Measurements from ENCODE around the gene DIP2B.

GRCh38 chr12:50612882-50613281, 108.1 kb downstream of the DIP2B start:
- TF ChIP-seq, protein P1, sequence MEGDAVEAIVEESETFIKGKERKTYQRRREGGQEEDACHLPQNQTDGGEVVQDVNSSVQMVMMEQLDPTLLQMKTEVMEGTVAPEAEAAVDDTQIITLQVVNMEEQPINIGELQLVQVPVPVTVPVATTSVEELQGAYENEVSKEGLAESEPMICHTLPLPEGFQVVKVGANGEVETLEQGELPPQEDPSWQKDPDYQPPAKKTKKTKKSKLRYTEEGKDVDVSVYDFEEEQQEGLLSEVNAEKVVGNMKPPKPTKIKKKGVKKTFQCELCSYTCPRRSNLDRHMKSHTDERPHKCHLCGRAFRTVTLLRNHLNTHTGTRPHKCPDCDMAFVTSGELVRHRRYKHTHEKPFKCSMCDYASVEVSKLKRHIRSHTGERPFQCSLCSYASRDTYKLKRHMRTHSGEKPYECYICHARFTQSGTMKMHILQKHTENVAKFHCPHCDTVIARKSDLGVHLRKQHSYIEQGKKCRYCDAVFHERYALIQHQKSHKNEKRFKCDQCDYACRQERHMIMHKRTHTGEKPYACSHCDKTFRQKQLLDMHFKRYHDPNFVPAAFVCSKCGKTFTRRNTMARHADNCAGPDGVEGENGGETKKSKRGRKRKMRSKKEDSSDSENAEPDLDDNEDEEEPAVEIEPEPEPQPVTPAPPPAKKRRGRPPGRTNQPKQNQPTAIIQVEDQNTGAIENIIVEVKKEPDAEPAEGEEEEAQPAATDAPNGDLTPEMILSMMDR (conservative IDR thresholded peaks at IDR 0.05 in 1 of 2, IDR thresholded peaks at IDR 0.05 in 1 of 2; ENCODE audit: extremely low read depth in 1 of 2, insufficient read depth in 1 of 2, low read depth in 1 of 2, low read length in 2 of 2) = no peak
- TF ChIP-seq EZH2 (IDR thresholded peaks at IDR 0.05; ENCODE audit: borderline replicate concordance, low read length) = no peak
